SK-MEL-5 (cell line): ENCODE data around the gene OSBP. TPM values are rescaled to one million over a fixed set of nuclear protein-coding genes. Genes with fewer than 3 reads are reported as not detected.

Experiments used
- DNase-seq: peaks from one replicate; pipeline ENCODE4 v3.0.0-alpha.2; 2016; ENCODE audit warnings: low read depth, low spot score
- in situ Hi-C: cut with HindIII; loops from 2 replicates; pipeline ENCODE4 v1.10.0; 2016; ENCODE audit warnings: low sequenced_read_pairs, high pct_unique_total_duplicates, low pct_unique_long_range_greater_than_20kb
- total RNA-seq: library from RNA; depleted of rRNA; stranded (reverse); fragments of >200 nt; shearing (Covaris generic); gene quantifications from 2 replicates; pipeline ENCODE4 v1.2.3, GENCODE V29; 2014

Gene OSBP
- total RNA-seq, 1 experiment from 2014 or later: 17.8 TPM

DNA sequence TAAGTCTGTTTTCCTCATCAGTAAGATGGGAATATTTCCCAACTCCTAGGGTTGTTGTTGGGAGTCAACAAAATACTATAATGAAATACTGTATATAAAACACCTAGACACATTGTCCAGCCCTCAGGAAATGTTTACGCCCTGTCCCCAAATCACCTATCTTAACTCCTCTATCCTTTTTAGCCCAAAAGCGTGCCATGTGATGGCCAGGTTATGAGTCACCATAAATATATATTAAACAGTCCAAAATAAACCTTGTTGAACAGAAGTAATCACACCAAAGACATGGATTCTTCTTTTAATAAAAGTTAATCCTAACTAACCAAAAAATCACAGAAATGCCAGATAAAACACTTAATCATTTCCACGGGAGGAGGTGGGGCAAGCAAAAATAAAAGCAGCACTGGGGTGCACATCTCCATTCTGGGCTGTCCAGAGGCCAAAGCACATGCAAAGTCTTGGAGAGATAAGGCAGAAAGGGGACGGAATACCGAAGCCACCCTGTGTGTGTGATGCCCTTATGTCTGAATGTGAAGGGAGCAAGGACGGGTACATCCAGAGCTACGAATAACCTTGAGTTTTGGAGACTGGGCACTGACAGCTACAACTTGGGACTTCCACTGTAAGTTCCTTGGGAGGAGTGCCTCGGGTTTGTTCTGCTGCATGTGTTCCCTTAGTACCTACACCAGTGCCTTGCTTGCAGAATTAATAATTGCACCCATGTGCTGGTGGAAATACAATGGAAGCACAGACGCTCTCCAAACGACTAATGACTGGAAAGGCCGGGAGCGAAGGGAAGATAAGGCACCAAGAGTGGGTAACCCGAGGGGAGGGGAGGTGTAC is 1.1 kb downstream of the OSBP start:
- no peak for DNase-seq
- in situ Hi-C loops: no loop called here

DNA sequence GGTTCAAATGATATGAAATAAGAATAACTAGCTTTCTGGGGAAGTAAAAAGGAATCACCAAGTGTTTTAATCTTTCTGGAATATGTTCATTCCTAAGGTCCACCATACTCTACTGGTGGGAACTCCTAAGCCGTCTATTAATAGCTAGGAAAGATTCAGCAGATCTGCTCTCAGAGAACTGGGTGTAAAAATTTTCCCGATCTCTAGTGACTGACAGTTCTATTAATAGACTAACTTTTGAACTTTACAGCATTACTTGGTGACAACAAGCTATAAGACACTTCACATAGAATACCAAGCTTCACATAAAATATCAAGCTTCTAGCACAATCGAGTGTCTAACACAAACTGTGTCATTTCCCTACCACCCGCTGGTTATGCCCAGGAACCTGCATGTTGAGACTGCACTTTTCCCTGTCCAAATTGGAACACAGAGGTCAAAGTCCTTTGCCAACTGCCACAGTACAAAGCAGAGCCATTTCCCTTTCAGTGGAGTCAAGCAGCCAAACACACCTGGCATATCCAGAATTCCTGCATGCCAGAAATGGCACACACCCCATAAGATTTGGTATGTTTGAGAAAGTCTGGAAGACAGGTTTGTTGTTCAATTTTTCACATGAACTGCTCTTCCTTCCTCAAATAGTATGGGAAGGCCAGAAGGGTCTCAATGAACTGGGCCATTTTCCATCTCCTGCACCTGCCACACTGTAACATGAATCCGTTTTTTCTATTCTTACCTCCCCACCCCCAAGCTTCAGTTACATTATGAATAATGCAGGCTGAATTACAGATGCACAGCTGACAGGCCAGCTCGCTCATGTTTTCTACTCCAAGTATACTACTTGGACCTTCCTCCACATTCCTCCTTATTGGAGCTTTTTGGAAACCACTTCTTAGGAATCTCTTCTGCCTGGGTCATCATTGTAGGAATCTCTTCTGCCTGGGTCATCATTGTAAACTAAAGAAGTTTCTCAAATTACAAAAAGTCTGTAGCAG is 3.7 kb downstream of the OSBP start:
- DNase-seq: no peak
- in situ Hi-C loops: no loop called here

DNA sequence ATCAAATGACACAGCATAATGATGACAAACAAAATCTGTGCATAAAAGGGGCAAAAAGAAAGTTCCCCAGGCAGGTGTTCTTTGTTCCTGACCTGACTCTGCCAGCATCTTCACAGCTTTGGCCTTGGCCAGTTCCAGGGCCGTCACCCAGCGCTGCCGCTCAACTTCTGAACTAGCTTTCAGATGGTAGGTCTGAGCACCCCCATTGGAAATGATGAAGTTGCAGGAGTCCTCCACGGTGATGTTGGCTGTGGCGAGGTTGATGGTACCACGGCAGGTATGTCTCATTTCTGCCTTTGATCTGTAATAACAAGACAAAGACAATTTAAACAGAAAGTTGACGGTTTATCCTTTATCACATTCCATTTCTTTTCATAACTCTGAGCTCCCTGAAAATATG is 5.3 kb downstream of the OSBP start:
- DNase-seq: no peak
- in situ Hi-C loops: no loop called here

DNA sequence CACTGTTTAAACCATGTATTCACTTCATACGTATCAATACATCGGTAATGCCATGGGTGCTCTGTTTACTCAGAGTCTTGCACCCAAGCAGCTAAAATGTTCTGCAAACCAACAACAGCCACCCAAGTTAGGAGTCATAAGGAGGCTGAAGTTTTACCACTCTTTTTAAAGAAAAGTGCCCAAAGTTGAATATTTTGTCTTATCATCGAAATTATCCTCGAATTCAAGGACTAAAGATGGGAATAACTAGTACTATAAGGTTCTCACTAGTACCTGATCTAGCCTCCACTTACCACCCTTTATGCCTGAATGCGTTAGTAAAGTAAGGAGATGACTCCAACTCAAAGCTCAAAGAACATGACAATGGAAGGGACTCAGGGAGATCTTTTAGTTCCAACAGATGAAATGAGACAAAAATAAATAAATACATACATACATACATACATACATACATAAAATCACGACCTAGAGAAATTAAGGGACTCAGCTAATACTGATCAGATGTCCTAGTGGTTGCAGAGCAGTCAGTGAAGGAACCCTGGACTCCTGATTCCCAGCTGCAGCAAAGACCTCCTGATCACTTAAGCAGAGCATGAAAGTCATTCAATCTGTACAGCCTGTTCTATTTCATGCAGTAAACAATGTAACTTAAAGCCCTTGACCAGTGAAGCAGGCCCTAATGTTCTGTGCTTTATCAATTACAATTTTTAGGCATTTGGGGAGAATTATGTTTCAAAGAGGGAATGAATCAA is 7.7 kb downstream of the OSBP start:
- DNase-seq: no peak
- in situ Hi-C loops: no loop called here

DNA sequence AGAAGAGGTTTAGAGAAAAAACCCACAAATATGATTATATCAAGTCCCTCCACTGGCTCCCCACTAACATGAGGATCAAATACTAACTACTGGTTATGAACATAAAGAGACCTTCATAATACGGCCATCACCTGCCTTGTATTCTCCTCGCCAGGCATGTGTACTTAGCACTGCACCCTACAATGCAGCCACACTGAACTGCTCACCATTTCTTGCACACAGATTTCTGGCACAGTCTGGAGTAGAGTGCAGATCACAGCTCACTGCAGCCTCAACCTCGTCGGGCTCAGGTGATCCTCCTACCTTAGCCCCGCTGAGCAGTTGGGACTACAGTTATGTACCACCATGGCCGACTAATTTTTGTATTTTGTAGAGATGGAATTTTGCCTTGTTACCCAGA is 13.1 kb downstream of the OSBP start:
- DNase-seq: no peak
- in situ Hi-C loops: no loop called here

DNA sequence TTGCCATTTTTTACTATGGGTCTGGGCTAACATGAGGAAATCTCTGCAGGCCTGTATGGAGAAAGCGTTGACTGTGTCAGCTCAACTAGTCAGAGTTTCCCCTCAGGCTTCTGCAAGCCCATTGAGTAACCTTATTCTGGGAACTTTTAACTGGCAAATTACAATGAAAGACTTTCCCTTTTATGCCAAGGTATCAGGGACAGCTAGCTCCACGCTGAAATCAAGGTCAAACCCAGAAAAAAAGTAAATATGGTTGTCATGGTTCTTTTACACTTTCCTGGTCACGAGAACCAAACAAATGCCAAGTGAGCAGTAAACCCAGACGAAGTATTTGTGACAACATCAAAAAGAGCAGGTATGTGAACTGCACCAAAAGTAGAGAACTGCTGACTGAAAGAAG is 13.8 kb downstream of the OSBP start:
- in situ Hi-C loops: no loop called here
- no peak for DNase-seq

DNA sequence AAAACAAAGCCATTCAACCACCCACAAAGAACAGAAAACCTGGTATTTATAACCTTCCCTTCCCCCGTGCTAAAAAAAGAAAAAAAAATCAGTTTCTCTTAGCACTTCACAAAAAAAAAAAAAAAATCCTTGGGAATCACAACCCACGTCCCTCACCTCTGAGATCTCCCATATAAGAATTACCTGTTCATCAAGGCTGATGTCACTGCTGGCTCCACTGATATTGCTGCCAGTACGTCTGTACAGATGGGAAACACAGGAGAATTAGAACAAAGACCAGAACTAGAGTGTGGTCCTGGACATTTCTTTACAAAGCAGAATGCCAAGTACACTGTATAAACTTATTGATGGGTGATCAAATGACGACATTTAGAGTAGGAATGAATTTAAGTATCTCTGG is 14.9 kb downstream of the OSBP start:
- in situ Hi-C loops: no loop called here
- no peak for DNase-seq

DNA sequence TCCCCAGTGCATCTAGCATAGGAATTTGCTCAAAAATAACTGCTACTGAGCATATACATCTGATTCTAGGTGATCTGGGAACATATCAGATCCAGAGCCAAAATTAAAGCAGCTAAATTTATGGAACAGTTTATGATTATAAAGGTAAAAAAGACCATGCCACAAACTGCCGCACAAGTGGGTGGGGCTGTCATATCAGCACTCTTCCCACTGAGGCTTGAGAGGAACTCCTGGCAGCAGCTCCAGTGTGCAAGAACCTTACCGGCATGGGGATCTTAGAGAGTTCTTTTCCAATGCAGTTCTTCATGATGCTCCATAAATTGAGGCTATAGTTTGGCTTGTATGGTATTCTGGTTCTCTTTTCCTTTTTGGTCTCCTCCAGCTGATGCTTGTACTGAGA is 15.3 kb downstream of the OSBP start:
- no peak for DNase-seq
- in situ Hi-C loops: no loop called here

DNA sequence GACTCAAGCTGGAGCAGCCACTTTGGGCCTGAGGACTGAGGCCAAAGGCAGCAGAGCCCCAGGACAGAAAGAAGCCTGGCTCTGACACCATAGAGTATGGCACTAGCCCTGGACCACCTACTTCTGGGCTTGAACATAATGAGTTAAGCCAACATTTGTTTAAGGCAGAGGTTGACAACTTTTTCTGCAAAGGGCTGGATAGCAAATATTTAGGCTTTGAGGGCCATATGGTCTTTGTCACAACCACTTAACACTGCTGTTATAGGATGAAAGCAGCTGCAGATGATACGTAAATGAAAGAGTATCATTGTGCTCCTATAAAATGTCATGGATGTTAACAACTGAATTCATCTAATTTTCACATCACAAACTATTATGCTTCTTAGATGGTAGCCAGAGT is 16.6 kb downstream of the OSBP start:
- in situ Hi-C loops: no loop called here
- DNase-seq: no peak

DNA sequence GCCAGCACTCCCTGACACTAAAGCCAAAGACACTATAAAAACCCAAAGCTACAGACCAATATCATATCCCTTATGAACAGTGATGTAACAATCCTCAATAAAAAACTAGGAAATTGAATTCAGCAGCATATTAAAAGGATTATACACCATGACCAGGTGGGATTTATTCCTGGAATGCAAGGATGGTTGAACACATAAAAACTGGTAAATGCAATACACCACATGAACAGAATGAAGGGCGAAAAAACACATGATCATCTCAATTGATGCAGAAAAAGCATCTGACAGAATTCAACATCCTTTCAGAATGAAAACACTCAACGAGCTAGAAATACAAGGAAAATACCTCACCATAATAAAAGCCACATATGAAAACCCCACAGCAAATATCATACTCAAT is 31.3 kb downstream of the OSBP start:
- in situ Hi-C loops: no loop called here
- no peak for DNase-seq

DNA sequence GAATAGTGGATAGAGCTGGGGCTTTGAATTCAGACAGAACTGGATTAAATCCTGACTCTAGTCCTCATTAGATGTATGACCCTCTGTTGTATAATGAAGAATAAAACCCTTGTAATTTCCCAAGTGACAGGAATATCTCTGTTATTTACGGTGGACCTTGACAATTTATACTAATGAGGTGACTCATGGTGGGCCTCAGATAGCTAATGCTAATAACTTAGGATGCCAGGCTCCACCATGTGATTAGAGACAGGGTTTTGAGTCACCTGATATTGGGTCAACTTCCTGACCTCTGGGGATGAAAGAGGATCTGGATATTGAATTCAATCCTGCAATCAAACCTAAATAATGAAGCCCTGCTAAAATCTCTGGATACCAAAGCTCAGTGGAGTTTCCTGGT is 33.6 kb downstream of the OSBP start:
- DNase-seq: no peak
- in situ Hi-C loops: no loop called here

DNA sequence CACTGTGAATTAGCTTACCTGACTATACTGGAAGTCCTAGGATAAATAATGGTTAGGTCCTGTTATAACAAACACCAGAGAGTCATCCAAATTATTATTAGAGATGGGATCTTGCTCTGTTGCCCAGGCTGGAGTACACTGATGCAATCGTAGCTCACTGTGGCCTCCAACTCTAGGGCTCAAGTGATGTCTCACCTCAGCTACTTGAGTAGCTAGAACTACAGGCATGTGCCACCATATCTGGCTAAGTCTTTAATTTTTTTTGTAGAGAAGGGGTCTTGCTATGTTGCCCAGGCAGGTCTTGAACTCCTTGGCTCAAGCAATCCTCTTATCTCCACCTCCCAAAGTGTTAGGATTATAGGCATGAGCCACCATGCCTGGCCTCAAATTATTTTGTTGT is 37.2 kb downstream of the OSBP start:
- in situ Hi-C loops: no loop called here
- no peak for DNase-seq

DNA sequence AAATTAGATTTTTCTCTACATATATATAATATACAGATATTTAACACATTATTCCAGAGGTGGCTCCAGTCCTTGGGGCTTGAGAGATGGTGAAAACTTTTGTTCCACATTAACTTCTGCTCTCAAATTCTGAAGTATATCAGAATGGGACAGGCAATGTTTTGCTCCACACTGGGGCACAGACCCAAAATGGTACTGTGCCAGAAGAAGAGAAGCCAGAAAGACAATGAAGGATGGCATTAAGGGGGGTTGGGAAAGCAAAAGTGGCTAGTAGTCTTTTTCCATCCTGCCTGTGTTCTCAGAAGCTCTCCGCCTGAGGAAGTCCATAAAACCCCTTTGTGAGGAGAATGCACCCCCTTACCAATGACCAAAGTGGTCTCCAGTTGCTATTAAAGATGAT is 40.1 kb downstream of the OSBP start:
- in situ Hi-C loops: no loop called here
- no peak for DNase-seq

DNA sequence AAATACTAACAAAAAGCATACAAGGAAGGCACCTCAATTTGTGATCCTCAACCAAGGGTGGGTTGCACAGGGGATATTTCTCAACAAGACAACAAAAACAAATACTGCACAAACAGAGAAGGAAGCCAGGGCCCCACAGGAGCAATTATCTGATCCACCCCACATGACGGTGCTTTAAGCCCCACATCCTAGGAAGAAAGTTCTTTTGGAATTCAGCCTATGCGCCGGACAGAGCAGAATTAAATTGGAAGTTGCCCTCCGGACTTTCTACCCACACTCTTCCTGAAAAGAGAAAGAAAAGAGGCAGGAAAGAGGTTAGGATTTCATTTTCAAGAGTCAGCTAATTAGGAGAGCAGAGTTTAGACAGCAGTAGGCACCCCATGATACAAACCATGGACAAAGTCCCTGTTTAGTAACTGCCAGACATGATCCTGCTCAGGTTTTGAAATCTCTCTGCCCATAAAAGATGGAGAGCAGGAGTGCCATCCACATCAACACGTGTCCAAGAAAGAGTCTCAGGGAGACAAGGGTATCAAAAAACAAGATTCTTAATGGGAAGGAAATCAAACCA is 40.6 kb downstream of the OSBP start:
- no peak for DNase-seq
- in situ Hi-C loops: no loop called here

DNA sequence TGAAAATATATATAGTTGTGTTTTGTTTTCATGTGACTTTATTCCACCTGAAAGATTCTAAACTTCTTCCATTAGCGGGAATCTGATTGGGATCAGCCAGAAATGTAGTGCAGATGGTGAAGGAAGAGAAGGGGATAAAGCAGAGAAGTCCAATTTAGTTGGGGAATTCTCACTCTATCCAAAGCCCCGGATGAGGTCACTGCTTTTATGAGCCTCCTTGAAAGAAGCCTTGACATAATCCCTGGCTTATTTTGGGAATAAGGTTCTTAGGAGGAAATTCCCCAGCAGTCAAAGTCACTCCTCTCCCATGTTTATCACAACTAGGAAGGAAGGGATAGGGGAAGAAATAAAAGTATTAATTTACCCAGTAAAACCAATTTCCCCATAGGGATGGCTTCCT is 41.1 kb downstream of the OSBP start:
- DNase-seq: no peak
- in situ Hi-C loops: no loop called here

DNA sequence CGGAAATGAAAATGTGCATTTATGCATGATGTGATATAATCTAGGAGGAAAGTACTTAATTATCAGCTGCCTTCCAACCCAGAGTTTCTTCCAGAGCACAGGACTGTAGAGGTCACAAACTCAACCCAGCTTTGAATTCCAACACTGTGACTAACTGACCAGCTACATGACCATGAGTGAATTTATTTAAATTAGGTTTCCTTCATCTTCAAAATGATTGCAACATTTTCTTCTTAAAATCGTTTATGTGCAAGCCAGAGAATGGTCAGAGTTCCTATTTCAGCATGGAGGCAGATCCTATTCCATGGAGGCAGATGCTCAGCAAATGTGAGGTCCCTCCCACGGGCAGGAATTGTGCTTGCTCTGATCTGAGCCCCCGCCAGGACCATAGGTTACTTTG is 42.4 kb downstream of the OSBP start:
- no peak for DNase-seq
- in situ Hi-C loops: no loop called here

DNA sequence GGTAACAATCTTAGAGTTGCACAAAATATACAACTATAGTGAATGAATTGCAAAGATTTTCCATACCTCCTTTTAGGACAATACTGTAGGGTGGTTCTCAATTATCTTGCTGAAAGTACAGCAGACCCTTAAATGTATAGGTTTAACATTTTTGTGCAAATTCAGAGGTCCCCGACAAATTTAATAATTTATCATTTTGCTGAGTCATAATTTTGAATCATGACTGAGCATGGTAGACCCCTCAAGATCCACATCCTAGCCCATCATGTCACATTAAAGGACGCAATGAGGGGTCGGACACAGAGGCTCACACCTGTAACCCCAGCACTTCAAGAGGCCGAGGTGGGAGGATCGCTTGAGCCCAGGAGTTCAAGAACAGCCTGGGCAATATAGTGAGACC is 43.5 kb downstream of the OSBP start:
- DNase-seq: no peak
- in situ Hi-C loops: no loop called here

DNA sequence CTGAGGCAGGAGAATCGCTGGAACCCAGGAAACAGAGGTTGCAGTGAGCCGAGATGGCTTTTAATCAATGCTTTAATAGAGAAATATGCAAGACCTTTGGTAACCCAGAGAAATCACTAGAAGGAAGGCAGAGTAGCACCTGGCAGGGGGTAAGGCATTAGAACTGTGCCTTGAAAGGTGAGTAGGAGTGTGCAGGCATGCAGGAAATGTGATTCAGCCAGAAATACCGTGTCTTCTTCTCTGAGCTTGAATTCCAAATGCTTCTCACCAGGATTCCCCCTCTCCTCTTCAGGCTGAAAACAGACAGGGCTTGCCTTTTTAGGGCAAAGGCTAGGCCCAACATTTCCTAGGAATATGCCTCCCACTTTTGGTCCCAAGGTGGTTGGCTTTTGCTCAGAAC is 53.3 kb downstream of the OSBP start:
- no peak for DNase-seq
- in situ Hi-C loops: no loop called here
